ENCODE measurements around the gene CD300C. TPM values are rescaled to one million over a fixed set of nuclear protein-coding genes. Genes with fewer than 3 reads are reported as not detected.
"Not testable (repeated sequence)": the region's sequence is repeated elsewhere in the genome, so short reads cannot be mapped to it uniquely, and the experiment has no call there.

Gene CD300C
- total RNA-seq (not detected), polyA plus RNA-seq (under 1 TPM in 1 of 3 donors, not detected in 2; 0.11 TPM), total RNA-seq (0 reads per million in 6 experiments)

DNA sequence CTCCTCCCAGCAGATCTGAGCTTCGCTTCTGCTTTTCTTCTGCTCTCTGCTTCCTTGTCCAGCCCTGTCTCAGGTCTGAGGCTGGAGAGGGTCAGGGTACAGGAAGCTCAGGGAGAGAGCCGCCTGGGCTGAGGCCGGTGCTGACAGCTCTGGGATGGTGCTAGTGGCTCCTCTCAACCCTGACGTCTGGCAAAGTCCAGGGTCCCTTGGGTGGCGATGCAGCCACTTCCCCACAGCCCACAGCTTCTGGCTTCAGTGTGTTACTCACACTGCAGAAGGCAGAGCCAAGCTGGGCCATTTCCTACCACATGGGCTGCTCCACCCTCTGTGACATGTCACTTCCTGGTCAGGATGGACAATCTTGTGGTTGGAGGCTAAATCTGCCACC, at the start of gene CD300C:
Gene CD300C (minus strand): TSS at position 273 of the 388 bp plus-strand sequence. CDS start 333 bp downstream, outside the sequence.
- POLR2A ChIA-PET, result no interaction called here
- ATAC-seq, result no peak
- peak in 1 of 10 donors; percentile 49 for DNase-seq
- peak within 1 kb of the TSS in 1 of 10 donors; percentile 73 for H3K4me3 Mint-ChIP-seq
- peak within 1 kb of the TSS in 2 of 10 donors; percentile 25 to 56 for H3K27ac Mint-ChIP-seq
- H3K27me3 Mint-ChIP-seq, result peaks cover 0 to 12% (median 0%) of the 10 kb centered on the region in 5 donors
- H3K4me1 Mint-ChIP-seq, result peaks cover 6 to 27% (median 8%) of the 10 kb centered on the region in 4 donors
- H3K9me3 Mint-ChIP-seq, result no peaks in the 10 kb centered on the region
- H3K36me3 Mint-ChIP-seq, result no peaks in the 10 kb centered on the region

DNA sequence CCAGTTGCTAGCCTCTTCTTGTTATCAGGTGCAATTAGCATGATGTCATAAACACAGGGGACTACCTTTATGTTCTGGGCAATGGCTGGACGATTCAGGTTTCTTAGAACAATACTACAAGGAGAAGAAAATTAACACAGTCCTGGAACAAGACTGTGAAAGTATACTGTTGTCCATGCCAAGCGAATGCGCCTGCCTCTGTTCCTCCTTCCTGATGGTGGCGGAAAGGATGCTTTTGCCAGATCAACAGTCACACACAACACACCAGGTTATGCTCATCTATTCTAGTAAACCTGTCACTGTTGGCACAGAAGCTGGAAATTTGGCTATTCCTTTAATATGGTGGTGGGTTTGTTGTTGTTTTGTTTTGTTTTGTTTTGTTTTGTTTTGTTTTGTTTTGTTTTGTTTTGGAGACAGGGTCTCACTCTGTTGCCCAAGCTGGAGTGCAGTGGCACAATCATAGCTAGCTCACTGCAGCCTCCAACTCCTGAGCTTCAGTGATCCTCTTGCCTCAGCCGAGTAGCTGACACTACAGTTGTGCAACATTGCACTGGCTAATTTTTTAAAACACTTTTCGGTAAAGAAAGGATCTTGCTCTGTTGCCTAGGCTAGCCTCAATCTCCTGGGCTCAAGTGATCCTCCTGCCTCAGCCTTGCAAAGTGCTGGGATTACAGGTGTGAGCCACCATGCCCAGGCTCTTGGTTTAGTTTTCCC, 49.3 kb upstream of the CD300C start:
- ATAC-seq, result no peak
- Mint-ChIP-seq H3K27ac (peak overlapping the region in 1 of 10 donors; percentile 32), H3K4me1 (peaks cover 17 to 41% (median 35%) of the 10 kb centered on the region in 4 donors), H3K9me3 (peaks cover 0 to 4% (median 0%) of the 10 kb centered on the region in 9 donors), H3K27me3 (peaks cover 3 to 12% (median 10%) of the 10 kb centered on the region in 5 donors), H3K4me3 (no peak overlapping the region), H3K36me3 (peaks cover 0 to 1% (median 0%) of the 10 kb centered on the region in 3 donors)
- no peak for DNase-seq
- POLR2A ChIA-PET, result no interaction called here

- Mint-ChIP-seq H3K27me3 (peaks cover 0 to 16% (median 1%) of the 10 kb centered on the region in 5 donors), H3K4me3 (peak within 1 kb of the TSS in 8 of 10 donors; percentile 6 to 70 (median 46)), H3K4me1 (peaks cover 6 to 18% (median 16%) of the 10 kb centered on the region in 4 donors), H3K9me3 (peaks cover 0 to 4% (median 0%) of the 10 kb centered on the region in 9 donors), H3K36me3 (peaks cover 0 to 1% (median 0%) of the 10 kb centered on the region in 3 donors), H3K27ac (peak within 1 kb of the TSS in 8 of 10 donors; percentile 0 to 83 (median 30))
- ATAC-seq (peak in 1 of 2 donors; percentile 64), DNase-seq (peak in 3 of 10 donors; percentile 2 to 36 (median 23))
- POLR2A ChIA-PET, result interaction anchor here (0.5 kb wide), 1 partner anchor 147 kb away, joined by 4 read pairs; no protein-coding TSS in a partner anchor
Observed at GRCh38 chr17:74592087-74592990, 46.4 kb upstream of the CD300C start, which contains the start of gene CD300LD. Gene CD300LD, minus strand, starts transcription at chr17:74592283. Its CDS starts 81 bp downstream, at chr17:74592202.

DNA sequence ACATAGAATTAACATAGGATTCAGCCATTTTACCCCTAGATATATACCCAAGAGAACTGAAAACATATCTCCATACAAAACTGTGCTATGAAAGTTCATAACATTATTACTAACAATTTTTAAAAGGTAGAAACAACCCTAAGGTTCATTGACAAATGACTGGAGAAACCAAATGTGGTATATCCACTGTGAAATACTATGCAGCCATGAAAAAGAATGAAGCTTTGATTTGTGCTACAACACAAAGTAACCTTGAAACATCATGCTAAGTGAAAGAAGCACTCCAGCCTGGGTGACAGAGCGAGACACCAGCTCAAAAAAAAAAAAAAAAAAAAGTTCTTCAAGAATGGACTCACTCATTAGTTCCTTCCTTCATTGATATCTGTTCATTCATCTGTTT, 45.6 kb upstream of the CD300C start:
- no peaks in the 10 kb centered on the region for H3K36me3 Mint-ChIP-seq
- peak overlapping the region in 1 of 10 donors; percentile 70 for H3K27ac Mint-ChIP-seq
- DNase-seq (no peak), ATAC-seq (no peak)
- peaks cover 6 to 18% (median 16%) of the 10 kb centered on the region in 4 donors for H3K4me1 Mint-ChIP-seq
- POLR2A ChIA-PET, result interaction anchor here (0.7 kb wide), 1 partner anchor 212 kb away, joined by 4 read pairs; no protein-coding TSS in a partner anchor
- H3K9me3 Mint-ChIP-seq, result peaks cover 0 to 4% (median 0%) of the 10 kb centered on the region in 9 donors
- peak overlapping the region in 2 of 10 donors; percentile 69 to 70 for H3K4me3 Mint-ChIP-seq
- peaks cover 0 to 16% (median 1%) of the 10 kb centered on the region in 5 donors for H3K27me3 Mint-ChIP-seq

DNA sequence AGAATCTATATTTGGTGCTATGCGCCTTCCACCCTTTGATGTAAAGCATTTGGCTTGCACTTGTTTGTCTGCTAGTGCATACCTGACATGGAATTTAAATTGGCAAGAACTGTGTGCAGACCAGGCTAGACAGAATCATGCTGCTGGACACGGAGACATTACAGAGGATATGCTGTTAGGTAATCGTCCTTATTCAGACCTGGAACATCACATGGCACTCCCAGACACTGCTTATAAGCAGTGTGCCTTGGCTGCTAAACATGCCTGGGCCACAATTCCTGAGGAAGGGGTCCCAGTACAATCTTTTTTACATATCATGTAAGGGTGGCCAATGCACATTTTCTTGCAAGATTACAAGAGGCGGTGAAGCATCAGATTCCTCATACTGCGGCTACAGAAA, 39.8 kb upstream of the CD300C start:
- peaks cover 0 to under 1% (median 0%) of the 10 kb centered on the region in 4 donors for H3K4me1 Mint-ChIP-seq
- no peak for DNase-seq
- H3K36me3 Mint-ChIP-seq, result no peaks in the 10 kb centered on the region
- POLR2A ChIA-PET, result no interaction called here
- no peak overlapping the region for H3K27ac Mint-ChIP-seq
- no peak for ATAC-seq
- H3K9me3 Mint-ChIP-seq, result peaks cover 0 to 9% (median 0%) of the 10 kb centered on the region in 9 donors
- H3K27me3 Mint-ChIP-seq, result peaks cover 0 to 12% (median 0%) of the 10 kb centered on the region in 5 donors
- no peak overlapping the region for H3K4me3 Mint-ChIP-seq

DNA sequence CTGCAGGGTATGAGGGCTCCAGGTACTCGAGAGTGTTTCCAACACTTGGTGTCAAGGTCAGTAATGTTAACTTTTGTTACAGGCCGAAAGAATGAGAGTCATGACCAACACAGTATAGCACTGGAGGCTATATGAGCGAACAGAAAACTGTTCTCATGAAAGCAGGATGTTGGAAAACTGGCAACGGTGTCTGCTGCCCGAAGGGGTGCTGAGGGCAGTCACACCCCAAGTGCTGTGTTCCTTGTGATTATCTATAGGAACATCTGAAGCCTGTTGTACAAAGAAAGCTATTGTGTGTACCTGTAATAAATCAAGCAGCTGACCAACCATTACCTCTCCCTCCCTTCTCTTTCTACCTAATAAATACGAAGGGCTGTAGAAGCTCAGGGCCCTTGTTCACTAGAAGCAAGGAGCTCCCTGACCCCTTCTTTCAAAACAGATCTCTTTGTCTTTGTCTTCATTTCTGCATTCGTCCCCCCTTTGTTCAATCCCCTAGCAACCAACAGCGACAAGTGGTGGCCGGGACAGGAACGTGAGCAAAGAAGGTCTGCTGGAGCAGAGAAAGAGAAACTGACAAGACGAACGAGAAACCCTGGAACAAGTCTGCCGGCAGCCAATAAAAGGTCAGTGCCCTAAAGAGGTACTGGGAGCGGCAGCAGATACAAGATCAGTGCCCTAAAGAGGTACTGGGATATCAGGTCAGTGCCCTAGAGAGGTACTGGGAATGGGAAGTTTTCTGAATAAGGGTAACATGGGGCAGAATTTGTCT, 38.6 kb upstream of the CD300C start:
- Mint-ChIP-seq H3K36me3 (no peaks in the 10 kb centered on the region), H3K27me3 (peaks cover 0 to 12% (median 0%) of the 10 kb centered on the region in 5 donors), H3K4me1 (peaks cover 7 to 13% (median 10%) of the 10 kb centered on the region in 4 donors), H3K27ac (no peak overlapping the region), H3K4me3 (no peak overlapping the region), H3K9me3 (peaks cover 0 to 9% (median 0%) of the 10 kb centered on the region in 9 donors)
- DNase-seq, result no peak
- ATAC-seq, result no peak
- POLR2A ChIA-PET, result no interaction called here

- peaks cover 9 to 19% (median 15%) of the 10 kb centered on the region in 4 donors for H3K4me1 Mint-ChIP-seq
- H3K27me3 Mint-ChIP-seq, result peaks cover 0 to 2% (median 0%) of the 10 kb centered on the region in 5 donors
- no peaks in the 10 kb centered on the region for H3K36me3 Mint-ChIP-seq
- ATAC-seq (no peak), DNase-seq (no peak)
- POLR2A ChIA-PET, result no interaction called here
- H3K4me3 Mint-ChIP-seq, result no peak overlapping the region
- peak overlapping the region in 1 of 10 donors; percentile 58 for H3K27ac Mint-ChIP-seq
- peaks cover 0 to 9% (median 0%) of the 10 kb centered on the region in 9 donors for H3K9me3 Mint-ChIP-seq
Observed at GRCh38 chr17:74582633-74583032, 36.7 kb upstream of the CD300C start.

GRCh38 chr17:74579900-74580299, 34.0 kb upstream of the CD300C start:
- Mint-ChIP-seq H3K4me3 (peak overlapping the region in 3 of 10 donors; percentile 25 to 62 (median 55)), H3K36me3 (no peaks in the 10 kb centered on the region), H3K27ac (peak overlapping the region in 3 of 10 donors; percentile 27 to 73 (median 40)), H3K27me3 (peaks cover 0 to 8% (median 3%) of the 10 kb centered on the region in 5 donors), H3K4me1 (peaks cover 11 to 19% (median 15%) of the 10 kb centered on the region in 4 donors), H3K9me3 (peaks cover 0 to 4% (median 0%) of the 10 kb centered on the region in 9 donors)
- DNase-seq (no peak), ATAC-seq (no peak)
- POLR2A ChIA-PET, result no interaction called here

- ATAC-seq (no peak), DNase-seq (no peak)
- peak overlapping the region in 1 of 10 donors; percentile 55 for H3K27ac Mint-ChIP-seq
- H3K4me3 Mint-ChIP-seq, result peak overlapping the region in 2 of 10 donors; percentile 2 to 32
- peaks cover 0 to 6% (median 5%) of the 10 kb centered on the region in 5 donors for H3K27me3 Mint-ChIP-seq
- H3K9me3 Mint-ChIP-seq, result no peaks in the 10 kb centered on the region
- H3K4me1 Mint-ChIP-seq, result peaks cover 11 to 19% (median 15%) of the 10 kb centered on the region in 4 donors
- no peaks in the 10 kb centered on the region for H3K36me3 Mint-ChIP-seq
- POLR2A ChIA-PET, result no interaction called here
Observed at GRCh38 chr17:74578979-74579378, 33.1 kb upstream of the CD300C start.

DNA sequence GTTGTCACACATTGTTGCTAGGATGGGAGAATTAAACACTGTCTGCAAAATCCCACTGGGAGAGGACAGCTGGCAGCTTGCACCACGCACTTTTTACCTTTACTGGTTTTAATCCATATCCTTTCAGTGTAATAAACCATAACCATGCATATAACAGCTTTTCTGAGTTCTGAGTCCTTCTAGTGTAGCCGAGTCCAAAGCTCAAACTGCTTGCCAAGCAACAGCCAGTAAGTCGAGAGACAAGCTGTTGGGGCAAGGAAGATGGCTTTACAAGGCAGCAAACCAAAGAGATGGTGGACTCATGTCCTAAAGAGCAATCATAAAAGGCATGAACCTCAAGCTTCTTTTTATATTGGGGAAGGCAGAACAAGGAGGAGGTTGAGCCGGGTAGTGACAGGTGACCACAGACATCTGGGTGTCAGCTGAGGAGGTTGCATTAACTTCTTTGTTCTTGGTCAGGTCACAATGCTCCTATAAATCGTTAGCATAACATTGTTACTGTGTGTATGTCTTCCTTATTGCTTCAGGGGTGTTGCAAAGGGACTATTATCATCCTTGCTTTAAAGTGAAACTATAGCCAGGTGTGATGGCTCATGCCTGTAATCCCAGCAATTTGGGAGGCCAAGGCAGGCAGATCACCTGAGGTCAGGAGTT, 28.7 kb upstream of the CD300C start:
- Mint-ChIP-seq H3K4me1 (peaks cover 4 to 7% (median 6%) of the 10 kb centered on the region in 4 donors), H3K27ac (no peak overlapping the region), H3K9me3 (no peaks in the 10 kb centered on the region), H3K4me3 (no peak overlapping the region), H3K27me3 (peaks cover 5 to 13% (median 11%) of the 10 kb centered on the region in 5 donors), H3K36me3 (peaks cover 0 to 3% (median 0%) of the 10 kb centered on the region in 3 donors)
- DNase-seq, result no peak
- POLR2A ChIA-PET, result no interaction called here
- no peak for ATAC-seq

- H3K9me3 Mint-ChIP-seq, POLR2A ChIA-PET, ATAC-seq, H3K4me1 Mint-ChIP-seq, H3K27ac Mint-ChIP-seq, H3K36me3 Mint-ChIP-seq, DNase-seq, H3K4me3 Mint-ChIP-seq: not testable (repeated sequence)
- H3K27me3 Mint-ChIP-seq, result peaks cover 11 to 23% (median 17%) of the 10 kb centered on the region in 5 donors
Observed at GRCh38 chr17:74573635-74574034, 27.7 kb upstream of the CD300C start.
